ENCODE data around the gene ATRX.
"Not testable (repeated sequence)": the region's sequence is repeated elsewhere in the genome, so short reads cannot be mapped to it uniquely, and the experiment has no call there.

The ATRX gene

DNA sequence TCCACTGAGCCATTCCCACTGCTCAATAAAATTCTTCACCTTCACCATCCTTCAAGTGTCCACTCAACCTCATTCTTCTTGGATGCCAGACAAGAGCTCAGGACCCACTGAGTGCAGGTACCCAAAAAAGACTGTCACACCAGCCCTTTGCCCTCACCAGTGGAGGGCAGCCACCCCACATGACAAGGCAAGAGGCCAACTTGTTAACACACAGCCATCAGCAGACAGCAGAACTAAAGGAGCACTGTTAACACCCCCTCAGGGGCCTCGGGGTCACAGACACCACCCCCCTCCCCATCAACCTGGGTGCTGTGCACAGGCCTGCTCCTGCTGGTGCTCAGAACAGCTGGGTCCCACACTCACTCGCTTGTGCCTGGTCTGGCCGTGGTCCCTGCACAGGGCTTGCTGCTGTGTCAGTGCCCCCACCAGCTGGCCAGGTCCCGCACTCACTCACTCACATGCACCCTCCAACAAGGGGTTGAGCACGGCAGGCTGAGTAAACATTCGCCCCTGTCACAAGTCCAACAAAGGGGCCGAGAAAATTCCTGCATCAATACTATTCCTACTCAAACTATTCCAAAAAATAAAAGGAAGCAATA, 54.1 kb downstream of the ATRX start:
- DNase-seq (ENCODE audit: low spot score): no peak

DNA sequence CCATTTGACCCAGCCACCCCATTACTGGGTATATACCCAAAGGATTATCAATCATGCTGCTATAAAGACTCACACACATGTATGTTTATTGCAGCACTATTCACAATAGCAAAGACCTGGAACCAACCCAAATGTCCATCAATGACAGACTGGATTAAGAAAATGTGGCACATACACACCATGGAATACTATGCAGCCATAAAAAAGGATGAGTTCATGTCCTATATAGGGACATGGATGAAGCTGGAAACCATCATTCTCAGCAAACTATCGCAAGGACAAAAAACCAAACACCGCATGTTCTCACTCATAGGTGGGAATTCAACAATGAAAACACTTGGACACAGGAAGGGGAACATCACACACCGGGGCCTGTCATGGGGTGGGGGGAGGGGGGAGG, 59.9 kb downstream of the ATRX start:
- not testable (repeated sequence) for DNase-seq (ENCODE audit: low spot score)

DNA sequence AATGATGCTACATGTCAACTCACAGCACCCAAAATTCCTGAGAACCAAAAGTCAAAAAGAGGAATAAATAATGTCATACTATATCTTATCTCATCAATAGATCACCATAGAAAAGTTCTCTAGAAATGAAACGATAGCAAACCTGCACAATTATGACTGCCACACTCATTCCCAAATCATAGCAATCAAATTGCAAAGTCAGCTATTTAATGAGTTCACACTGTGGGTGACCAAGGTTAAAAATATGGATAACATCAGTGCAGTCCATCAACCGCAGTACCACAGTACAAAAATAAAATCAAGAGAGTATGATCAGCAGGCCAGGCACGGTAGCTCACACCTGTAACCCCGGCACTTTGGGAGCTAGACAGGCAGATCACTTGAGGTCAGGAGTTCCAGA, 62.3 kb downstream of the ATRX start:
- DNase-seq (ENCODE audit: low spot score): no peak

DNA sequence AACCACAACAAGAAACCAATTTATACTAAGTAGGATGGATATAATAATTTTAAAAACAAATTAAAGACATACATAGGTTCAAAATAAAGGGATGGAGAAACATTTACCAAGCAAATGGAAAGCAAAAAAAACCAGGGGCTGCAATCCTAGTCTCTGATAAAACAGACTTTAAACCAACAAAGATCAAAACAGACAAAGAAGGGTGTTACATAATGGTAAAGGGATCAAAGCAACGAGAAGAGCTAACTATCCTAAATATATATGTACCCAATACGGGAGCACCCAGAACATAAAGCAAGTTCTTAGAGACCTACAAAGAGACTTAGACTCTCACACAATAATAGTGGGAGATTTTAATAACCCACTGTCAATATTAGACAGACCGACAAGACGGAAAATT, 66.6 kb downstream of the ATRX start:
- DNase-seq (ENCODE audit: low spot score): no peak

DNA sequence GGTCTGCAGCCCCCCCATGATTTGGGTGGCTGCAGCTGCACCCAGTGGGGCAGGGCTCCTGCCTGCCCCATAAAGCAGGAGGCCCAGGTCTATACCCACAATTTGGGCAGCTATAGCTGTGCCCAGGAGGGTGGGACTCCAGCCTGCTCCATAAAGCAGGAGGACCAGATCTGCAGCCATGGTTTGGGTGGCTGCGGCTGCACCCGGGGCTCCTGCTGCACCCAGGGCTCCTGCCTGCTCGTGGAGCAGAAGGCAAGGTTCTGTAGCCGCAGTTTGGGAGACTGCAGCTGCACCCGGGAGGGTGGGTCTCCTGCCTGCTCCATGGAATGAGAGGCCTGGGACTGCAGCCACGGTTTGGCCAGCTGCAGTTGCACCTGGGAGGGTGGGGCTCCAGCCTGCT, 81.1 kb downstream of the ATRX start:
- no peak for DNase-seq (ENCODE audit: low spot score)

DNA sequence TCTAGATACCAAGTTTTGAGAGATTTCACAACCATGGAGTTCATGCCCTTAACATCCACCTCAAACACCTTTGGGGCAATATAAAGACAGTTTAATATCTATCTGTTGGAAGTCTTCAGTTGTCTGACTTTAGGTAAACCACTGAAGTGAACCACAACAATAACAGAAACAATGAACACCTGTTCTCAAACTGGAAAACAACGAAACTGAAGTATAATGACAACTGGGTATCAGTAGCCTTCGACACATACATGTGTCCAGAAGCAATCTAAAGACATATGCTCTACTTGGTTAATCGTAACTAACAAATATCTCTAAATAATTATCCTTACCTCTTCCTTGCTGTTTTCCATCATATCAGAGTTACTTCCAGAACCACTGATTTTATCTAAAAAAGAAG, 87.8 kb downstream of the ATRX start:
- no peak for DNase-seq (ENCODE audit: low spot score)

DNA sequence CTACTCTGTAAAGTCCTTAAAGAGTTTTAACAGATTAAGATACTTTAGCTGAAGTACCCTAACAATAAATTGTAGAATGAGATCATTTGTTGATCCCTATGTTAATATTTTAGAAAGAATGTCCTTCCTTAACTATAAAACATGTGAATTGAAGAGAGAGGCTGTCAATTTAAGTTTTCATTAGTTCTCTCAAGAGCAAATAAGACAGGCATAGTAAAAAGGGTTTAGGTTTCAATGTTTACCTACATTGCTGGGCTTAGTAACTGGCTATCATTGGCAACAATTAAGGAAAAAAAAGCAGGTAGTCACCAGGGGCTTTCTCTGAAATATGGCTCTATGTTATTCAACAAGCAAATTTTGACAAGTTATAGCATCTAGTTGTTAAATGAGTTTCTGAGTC, 91.5 kb downstream of the ATRX start:
- DNase-seq (ENCODE audit: low spot score): no peak

DNA sequence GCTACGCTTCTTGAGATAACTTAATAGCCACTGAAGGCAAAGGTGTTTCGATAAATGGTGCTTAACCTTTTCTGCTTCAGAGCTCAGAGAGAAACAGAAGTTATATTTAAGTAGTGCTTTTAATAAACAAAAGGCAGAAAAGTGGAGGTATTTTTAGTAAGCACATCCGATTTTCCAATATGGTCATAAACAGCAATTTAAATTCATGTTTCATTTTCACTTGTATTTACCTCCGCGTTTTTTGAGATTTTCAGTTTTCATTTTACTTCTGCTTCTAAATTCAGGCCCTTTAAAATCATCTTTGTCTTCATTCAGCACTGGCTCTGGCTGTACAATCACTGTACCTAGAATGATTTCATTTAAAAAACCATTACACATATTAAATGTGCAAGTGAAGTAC, 92.4 kb downstream of the ATRX start:
- DNase-seq (ENCODE audit: low spot score): no peak

DNA sequence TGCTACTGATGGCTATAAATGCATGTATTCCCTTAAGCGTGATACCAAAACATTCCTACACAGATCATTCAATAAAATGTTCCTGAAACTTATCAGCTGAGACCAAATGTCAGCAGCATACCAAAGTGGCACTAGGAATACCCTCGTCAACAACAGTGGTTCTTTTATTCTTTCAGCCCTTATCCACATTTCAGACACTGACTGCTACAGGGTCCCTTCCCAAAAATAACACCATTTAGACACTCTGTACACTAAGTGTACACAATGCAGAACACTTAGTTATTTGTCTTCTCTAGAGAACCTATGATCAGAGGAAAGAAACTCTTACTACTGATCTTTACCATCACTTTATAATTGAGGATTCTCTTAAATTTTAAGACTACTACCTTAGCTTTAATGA, 94.1 kb downstream of the ATRX start:
- DNase-seq (ENCODE audit: low spot score): no peak

DNA sequence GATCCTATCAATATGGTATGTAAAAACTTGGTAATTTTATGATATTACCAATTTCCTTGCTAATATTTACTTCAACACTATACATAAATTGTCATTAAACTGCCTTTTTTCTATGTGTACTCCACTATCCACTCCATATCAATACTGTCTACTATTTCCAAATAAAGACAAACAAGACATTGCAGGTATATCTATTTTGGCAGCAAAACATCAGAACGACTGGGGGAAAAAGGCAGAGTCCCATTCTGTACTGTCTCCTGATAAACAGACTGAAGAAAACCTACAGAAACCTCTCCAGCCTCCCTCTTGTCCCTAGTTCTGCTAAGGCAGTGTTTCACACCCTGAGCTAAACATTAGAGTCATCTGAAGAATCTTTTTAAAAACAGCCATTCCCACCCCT, 96.6 kb downstream of the ATRX start:
- DNase-seq (ENCODE audit: low spot score): no peak

DNA sequence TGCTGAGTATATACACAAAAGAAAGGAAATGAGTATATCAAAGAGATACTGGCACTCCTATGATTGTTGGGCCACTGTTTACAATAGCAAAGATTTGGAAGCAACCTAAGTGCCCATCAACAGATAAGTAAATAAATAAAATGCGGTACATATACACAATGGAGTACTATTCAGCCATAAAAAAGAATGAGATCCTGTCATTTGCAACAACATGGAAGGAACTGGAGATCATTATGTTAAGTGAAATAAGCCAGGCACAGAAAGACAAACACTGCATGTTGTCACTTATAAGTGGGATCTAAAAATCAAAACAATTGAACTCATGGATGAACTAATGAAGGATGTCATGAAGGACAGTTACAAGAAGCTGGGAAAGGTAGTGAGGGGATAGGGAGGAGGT, 100.3 kb downstream of the ATRX start:
- DNase-seq (ENCODE audit: low spot score): not testable (repeated sequence)

DNA sequence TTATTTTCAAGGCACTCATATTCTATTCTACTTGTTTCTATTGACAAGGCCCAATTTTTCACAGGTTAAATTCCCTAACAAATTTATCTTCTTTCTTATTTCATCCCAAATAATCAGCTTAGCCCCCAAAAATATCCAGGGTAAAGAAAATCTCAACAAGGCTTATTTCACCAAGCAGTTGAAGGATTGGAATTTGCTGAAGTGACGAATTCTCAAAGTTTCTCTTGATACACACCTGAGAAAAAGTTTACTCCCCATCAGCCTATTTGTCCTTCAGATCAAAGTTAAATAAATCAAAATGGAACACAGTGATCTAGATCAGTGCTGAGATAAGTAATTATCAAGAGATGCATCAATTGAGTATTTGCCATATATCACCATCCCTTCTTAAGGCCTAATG, 106.9 kb downstream of the ATRX start:
- no peak for DNase-seq (ENCODE audit: low spot score)

DNA sequence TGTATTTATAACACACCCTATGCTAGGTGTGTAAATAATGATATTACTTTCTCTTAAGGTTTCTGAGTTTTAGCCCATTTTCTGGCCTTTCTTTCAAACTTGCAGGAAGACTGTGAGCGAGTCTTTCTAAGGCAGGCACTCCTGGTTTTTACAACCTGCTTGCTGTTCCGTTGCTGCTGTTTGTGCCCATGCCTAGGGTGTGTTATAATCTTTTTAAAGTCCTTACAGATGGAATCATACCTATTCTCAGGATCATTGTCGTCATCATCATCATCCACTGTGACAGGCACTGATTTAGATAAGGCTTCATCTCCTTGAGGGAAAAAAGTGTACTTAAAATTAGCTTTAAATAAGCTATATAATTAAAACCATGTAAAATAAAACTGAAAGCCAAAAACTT, 110.0 kb downstream of the ATRX start:
- DNase-seq (ENCODE audit: low spot score): no peak

DNA sequence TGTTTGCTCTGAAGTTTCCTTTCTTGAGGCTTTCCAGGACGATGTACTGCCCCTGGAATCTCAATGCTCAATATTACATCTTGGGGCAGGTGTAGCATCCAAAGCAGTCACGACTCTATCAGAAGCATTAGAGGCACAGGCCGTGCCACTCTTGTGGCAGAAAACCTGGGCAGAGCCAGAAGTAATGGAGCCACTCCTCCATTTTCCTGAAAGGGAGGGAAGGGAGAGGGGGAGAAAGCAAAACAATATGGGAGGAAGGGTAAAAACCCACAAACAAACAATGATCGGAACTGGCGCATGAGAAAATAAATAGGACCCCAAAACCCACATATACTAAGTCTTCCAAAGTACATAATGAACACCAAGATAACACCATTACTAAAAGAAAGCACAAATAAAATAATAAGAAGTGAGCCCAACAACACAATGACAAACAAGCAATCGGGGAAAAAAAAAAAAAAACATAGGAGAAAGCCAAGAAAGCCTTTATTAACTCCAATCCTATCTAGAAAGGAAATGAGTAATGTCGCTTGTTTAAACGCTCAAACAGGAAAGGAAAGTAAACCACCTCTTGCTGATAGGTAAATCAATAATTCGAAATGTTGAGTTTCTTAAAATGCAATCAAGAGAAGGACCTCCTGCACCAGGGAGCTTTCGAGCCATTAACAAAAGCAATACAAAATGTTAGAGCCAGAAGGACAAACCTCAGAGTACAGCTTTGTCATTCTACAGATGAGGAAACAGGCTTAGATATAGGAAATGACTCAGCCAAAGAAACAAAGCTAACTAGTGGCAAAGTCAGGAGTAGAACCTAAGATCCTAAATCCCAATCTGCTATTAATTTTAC, 117.4 kb downstream of the ATRX start:
- DNase-seq (ENCODE audit: low spot score): peak; percentile 22

DNA sequence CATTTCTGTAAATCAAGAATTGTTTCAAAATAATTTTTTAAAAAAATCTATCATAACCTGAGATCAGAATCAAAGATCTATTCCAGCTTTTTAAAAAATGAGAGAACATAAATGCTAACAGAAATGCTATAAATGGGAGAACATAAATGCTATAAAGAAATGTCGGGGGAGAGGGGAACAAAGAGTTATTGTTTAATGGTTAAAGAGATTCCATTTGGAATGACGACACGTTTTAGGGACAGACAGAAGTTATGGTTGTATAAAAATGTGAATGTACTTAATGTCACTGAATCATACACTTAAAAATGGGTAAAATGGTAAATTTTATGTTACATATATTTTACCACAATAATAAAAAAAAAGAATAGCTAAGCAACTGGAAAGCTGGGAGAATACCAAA, 127.1 kb downstream of the ATRX start:
- no peak for DNase-seq (ENCODE audit: low spot score)

DNA sequence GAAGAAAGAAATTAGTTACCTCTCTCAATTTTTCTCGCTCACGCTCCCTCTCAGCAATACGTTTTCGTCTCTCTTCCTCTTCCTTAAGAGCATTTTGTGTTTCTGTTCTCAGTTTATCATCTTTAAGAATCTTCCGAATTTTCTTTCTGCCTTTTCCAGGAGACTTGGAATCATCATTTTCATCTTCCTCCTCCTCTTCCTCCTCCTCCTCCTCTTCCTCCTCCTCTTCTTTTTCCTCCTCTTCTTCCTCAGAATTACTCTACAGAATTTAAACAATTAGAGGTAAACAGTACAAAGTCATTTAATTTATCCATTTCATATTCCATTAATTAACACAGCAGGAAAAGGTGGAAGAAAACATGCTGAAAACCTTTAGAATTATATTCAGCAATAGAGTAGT, 133.9 kb downstream of the ATRX start:
- DNase-seq (ENCODE audit: low spot score): no peak

DNA sequence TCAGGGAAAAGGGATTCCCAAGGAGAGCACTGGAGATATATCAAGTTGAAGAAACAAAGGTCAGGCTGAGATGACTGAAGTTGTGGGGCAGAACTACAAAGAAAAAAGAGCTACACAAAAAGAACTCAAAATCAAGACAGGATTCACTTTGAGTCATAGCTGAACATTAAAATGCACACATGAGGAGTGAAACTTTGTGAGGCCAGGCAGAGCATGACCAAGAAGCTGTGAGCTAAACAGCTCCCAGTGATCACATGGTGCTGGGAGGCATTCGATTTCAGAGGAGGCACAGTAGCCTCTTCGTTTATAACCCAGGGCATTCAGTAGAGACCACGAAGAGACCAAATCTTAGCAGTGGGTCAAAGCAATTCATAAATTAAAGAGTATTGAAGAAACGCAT, 145.3 kb downstream of the ATRX start:
- DNase-seq (ENCODE audit: low spot score): no peak

DNA sequence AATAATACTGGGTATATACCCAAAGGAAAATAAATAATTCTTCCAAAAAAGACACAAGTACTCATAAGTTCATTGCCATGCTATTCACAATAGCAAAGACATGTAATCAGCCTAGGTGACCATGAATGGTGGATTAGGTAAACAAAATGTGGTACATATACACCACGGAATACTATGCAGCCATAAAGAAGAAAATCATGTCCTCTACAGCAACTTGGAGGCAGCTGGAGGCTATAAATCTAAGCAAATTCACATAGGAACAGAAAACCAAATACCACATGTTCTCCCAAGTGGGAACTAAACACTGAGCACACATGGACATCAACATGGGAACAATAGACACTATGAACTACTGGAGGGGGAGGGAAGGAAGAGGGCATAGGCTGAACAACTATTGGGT, 146.2 kb downstream of the ATRX start:
- no peak for DNase-seq (ENCODE audit: low spot score)

DNA sequence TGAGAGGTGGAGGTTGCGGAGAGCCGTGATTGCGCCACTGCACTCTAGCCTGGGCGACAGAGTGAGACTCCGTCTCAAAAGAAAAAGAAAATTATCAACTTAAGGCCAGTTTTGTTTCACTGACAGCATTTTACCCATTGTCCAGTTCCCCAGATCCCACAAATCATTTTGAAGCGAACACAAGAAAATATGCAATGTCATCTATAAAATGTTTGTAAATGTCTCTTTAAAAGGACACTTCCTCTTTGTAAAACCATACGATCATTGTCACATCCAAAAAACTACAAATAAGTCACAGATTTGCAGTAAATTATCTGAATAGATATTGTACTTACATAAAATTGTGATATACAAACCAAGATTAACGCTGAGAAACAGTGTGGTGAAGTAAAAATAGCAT, 147.6 kb downstream of the ATRX start:
- no peak for DNase-seq (ENCODE audit: low spot score)

DNA sequence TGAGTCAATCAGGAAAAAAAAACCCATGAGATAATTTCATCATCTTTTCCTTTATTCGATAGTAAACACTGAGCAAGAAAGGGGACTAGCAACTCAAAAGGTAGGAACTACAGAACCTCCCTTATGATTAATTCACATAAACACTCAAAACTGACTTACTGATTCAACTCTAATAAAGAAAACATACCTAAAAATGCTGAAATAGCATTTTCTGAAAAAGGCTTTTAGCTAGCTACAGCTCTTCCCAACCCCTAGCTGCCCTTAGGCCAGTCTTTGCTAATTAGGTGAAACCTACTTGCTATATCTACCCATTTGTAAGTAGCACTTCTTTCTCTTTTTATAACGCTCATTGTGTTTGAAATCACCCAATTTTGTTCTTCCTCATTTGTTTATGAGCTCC, 150.6 kb downstream of the ATRX start:
- no peak for DNase-seq (ENCODE audit: low spot score)

DNA sequence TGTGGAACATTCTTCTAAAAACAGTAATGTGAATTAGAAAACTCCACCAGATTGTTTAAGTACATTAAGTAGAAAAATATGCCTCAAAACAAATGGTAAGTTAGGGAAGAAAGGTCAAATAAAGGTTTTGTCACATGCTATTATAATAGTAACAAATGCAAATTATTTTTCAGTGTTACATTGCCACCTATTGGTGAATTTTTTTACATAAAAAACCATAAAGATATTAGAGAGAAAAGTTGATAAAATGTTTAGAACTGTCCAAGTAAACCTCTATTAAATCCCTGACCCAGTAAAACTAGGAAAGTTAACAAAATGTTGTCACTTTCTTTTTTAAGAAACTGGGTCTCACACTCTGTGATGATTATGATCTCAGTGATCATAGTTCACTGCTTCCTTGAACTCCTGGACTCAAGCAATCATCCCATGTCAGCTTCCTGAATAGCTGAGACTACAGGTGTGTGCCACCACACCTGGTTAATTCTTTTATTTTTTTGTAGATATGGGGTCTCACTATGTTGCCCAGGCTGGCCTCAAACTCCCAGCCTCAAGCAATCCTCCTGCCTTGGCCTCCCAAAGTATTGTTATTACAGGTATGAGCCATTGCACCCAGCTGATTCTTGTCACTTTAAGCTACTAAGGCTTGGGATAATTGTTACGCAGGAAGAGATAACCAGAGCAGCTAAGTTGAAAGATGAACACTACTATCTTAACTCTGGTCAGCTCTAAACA, 157.6 kb downstream of the ATRX start:
- no peak for DNase-seq (ENCODE audit: low spot score)

DNA sequence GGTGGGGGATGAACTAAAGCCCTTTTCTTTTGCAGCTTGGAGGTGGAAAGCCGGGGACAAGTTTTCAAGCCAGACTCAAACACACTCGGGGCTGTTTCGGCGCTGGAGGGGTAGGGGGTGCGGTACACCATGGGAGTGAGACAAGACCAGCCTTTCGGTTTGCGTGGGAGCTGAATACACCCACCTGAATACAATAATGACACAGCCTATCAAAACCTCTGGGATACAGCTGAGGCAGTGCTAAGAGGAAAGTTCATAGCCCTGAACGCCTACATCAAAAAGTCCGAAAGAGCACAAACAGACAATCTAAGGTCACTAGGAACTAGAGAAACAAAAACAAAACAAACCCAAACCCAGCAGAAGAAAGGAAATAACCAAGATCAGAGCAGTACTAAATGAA, 163.3 kb downstream of the ATRX start:
- DNase-seq (ENCODE audit: low spot score): no peak

DNA sequence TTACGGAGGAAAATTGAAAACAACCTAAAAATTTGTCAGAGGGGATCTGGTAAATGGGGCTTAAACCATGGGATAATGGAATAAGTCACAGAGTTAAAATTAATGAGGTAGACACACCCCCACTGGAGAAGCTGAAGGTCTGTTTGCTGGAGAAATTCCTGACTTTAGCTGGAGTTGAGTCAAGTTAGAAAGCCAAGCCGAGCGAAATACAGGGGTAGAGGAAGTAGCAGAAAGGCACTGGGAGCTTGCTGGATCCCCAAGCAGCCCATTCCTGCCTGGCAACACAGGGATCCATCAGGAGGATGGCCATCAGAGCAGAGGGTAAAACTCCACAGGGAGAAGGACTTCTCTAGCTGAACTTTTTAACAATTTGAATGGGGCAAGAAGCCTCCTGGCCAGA, 163.8 kb downstream of the ATRX start:
- no peak for DNase-seq (ENCODE audit: low spot score)
